GM13977 (cell line): ENCODE data around the gene FIGLA.

Experiments used
- DNase-seq: peaks from one replicate; pipeline ENCODE4 v3.0.0; 2012; ENCODE audit warnings: low spot score
- CTCF ChIP-seq: IDR thresholded peaks from 2 replicates; pipeline ENCODE4 v1.5.1; 2012; ENCODE audit warnings: mild to moderate bottlenecking, control low read depth; ENCODE audit not compliant: insufficient read depth; ENCODE audit errors: extremely low read depth, missing control alignments
- in situ Hi-C: fragments of 300-500 bp; cut with MboI; formaldehyde crosslinking; loops from one replicate; pipeline ENCODE4 v1.12.0; 2022; ENCODE audit warnings: low sequenced_read_pairs, low pct_unique_long_range_greater_than_20kb, mixed read lengths, inconsistent platforms; ENCODE audit not compliant: unreplicated experiment

Gene FIGLA

DNA sequence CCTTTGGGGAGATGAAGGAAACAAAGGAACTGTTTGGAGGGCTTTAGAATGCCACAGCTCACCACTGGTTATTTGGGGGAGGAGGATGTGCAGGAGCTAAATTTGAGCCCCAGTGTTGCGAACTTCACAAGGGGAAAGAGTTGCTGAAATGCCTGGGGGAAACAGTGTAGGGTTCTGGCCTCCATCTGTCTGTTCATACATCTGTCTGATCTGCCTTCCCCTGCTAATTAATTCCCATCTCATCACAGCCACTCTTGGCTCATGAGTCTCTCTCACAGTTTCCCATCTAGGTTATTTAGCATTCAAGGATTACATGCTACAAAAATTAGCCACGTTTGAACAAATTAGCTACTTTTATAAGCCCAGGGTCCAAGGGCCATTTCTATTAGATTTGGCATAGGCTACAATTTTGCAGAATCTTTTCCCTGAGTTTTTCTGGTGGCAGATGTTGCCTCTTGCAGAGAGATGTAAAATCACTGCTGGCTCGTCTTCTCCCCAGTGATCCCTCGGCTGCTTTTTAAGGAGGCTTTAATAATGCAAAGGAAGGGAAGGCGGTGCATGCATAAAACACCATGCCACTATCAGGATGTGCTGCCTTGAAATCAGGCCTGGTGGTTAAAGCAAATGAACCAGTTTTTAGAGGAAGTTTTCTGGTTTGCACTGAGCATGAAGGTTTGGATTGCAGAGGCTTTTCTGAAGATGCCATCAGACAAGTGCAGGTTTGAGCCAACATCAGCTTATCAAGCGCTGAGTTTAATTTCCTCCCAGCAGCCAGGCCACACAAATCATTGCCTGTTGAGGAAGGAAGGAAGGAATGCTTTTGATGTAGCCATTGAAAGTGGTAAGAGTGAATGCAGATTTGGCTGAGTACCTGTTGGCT is 57.4 kb downstream of the FIGLA start:
- in situ Hi-C loops, result no loop called here
- DNase-seq, result no peak
- no peak for TF ChIP-seq CTCF

DNA sequence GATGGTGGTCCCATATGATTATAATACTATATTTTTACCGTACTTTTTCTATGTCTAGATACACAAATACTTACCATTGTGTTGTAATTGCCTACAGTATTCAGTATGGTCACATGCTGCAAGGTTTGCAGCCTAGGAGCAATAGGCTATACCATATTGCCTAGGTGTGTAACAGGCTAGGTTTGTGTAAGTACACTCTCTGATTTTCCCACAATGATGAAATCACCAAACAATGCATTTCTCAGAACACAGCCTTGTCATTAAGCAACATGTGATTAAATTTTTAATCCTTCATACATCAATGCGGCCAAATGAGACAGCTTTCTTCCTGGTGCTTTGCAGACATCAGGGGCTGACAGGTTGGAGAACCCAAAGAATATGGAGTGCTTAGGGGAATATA is 59.7 kb downstream of the FIGLA start:
- in situ Hi-C loops, result no loop called here
- TF ChIP-seq CTCF, result no peak
- DNase-seq, result no peak

DNA sequence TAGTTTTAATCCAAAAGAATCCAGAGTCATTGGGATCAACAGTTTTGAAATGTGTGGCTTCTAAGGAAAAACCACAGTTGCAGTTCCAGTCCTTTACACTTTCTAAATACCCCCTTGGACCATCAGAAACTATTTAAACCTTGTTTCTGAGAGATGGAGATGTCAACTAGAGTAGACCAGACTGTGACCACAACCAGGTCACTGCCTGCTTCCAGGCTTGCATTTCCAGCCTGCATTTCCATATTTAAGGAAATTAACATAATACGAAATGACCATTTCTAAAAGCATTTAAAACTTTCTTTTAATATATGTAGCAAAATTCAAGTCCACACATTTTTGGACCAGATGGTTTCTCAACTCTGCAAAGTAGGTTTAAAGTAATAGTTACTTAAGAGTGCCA is 60.8 kb downstream of the FIGLA start:
- TF ChIP-seq CTCF, result no peak
- in situ Hi-C loops, result no loop called here
- no peak for DNase-seq

DNA sequence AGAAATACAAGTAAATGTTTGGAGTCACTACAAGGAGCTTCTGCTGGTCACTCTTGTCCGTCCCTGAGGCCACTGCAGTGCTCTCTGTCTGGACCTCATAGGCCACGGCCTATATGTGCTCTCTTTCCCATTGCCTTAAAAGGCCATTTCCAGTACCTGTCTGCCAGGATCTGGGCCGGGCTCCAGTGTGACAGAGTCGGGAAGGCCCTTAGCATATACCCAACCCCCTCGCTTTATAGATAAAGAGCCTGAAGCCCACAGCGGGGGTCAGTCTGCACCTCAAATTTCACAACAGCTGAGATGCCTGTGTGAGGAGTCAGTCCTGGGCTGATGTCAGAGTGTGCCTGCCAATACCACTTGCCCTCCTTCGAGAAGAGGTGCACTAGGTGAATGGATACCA is 62.3 kb downstream of the FIGLA start:
- no peak for TF ChIP-seq CTCF
- no peak for DNase-seq
- in situ Hi-C loops, result no loop called here
